ENCODE results near the gene GPR42.

DNA sequence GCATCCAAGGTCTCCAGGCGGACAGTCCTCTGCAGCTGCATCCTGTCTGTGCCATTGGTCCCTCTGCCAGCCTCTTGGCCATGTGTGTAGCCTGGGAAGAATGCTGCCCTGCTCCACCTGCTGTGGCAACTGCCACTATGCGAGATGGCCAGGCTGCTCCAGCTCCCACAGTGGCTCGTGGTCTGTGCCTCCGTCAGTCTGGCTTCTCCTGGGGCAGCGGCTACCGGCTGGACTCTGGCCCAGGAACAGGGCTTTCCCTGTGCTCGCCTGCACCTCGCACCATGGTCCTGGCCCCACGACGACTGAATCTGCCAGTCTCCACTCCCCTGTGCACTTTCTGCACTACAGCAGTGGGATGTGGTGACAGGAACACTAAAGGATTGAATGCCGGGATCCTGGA is 50.5 kb downstream of the GPR42 start:
- TF ChIP-seq POLR2AphosphoS5 (IDR thresholded peaks at IDR 0.05): peak in 2 of 3 donors; percentile 17 to 20
- TF ChIP-seq, protein P1, sequence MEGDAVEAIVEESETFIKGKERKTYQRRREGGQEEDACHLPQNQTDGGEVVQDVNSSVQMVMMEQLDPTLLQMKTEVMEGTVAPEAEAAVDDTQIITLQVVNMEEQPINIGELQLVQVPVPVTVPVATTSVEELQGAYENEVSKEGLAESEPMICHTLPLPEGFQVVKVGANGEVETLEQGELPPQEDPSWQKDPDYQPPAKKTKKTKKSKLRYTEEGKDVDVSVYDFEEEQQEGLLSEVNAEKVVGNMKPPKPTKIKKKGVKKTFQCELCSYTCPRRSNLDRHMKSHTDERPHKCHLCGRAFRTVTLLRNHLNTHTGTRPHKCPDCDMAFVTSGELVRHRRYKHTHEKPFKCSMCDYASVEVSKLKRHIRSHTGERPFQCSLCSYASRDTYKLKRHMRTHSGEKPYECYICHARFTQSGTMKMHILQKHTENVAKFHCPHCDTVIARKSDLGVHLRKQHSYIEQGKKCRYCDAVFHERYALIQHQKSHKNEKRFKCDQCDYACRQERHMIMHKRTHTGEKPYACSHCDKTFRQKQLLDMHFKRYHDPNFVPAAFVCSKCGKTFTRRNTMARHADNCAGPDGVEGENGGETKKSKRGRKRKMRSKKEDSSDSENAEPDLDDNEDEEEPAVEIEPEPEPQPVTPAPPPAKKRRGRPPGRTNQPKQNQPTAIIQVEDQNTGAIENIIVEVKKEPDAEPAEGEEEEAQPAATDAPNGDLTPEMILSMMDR (IDR thresholded peaks at IDR 0.05 in 8 of 11, conservative IDR thresholded peaks at IDR 0.05 in 3 of 11): no peak

Data from spleen (tissue), 7 donors.